ENCODE data around the gene GAS1.

Gene GAS1, protein sequence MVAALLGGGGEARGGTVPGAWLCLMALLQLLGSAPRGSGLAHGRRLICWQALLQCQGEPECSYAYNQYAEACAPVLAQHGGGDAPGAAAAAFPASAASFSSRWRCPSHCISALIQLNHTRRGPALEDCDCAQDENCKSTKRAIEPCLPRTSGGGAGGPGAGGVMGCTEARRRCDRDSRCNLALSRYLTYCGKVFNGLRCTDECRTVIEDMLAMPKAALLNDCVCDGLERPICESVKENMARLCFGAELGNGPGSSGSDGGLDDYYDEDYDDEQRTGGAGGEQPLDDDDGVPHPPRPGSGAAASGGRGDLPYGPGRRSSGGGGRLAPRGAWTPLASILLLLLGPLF

GRCh38 chr9:86947146-86948073 lies at the start of gene GAS1:
Gene GAS1, minus strand, starts transcription at chr9:86947506. Its CDS starts 727 bp downstream, at chr9:86946779.
- H3K4me3 ChIP-seq (ENCODE audit: low read depth, low read length), result peak within 1 kb of the TSS; percentile 66
- TF ChIP-seq, protein P1, sequence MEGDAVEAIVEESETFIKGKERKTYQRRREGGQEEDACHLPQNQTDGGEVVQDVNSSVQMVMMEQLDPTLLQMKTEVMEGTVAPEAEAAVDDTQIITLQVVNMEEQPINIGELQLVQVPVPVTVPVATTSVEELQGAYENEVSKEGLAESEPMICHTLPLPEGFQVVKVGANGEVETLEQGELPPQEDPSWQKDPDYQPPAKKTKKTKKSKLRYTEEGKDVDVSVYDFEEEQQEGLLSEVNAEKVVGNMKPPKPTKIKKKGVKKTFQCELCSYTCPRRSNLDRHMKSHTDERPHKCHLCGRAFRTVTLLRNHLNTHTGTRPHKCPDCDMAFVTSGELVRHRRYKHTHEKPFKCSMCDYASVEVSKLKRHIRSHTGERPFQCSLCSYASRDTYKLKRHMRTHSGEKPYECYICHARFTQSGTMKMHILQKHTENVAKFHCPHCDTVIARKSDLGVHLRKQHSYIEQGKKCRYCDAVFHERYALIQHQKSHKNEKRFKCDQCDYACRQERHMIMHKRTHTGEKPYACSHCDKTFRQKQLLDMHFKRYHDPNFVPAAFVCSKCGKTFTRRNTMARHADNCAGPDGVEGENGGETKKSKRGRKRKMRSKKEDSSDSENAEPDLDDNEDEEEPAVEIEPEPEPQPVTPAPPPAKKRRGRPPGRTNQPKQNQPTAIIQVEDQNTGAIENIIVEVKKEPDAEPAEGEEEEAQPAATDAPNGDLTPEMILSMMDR (IDR thresholded peaks at IDR 0.05; ENCODE audit: low read depth, low read length), result no peak

- TF ChIP-seq, protein P1 (IDR thresholded peaks at IDR 0.05; ENCODE audit: low read depth, low read length), result no peak
These were observed 46.9 kb upstream of the GAS1 start for GRCh38 chr9:86994231-86994630.

DNA sequence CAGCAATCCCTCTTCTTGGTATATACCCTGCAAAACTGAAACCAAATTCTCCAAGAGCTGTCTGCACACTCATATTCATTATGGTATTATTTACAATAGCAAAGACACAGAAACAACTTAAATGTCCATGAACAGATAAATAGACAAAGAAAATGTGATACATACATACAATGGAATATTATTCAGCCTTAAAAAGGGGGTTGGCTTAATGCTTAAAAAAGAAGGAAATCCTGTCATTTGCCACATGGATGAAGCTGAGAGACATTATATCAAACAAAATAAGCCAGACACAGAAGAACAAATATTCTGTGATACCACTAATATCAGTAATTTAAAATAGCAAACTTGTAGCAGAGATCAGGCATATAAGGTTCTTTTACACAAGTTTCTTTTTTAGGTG lies 46.5 kb upstream of the GAS1 start:
- TF ChIP-seq, protein P1 (IDR thresholded peaks at IDR 0.05; ENCODE audit: low read depth, low read length), result no peak
- H3K4me3 ChIP-seq (ENCODE audit: low read depth, low read length), result no peak overlapping the region

More at GRCh38 chr9:86994231-86994630, 46.9 kb upstream of the GAS1 start:
- H3K4me3 ChIP-seq (ENCODE audit: low read depth, low read length), result no peak overlapping the region

DNA sequence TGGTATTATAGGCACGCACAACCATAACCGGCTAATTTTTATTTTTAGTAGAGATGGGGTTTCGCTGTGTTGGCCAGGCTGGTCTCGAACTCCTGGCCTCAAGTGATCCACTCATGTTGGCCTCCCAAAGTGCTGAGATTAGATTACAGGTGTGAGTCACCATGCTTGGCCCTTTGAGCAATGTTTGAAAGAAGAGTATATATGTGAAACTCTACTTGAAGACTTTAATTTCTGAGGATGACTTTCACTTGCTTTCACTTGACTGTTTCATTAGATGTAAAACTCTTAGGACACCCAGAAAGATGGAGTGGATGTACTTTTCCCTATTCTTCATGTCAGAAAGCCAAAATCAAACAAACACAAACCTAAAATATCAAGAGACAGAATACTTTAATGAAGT lies 43.8 kb upstream of the GAS1 start:
- H3K4me3 ChIP-seq (ENCODE audit: low read depth, low read length), result no peak overlapping the region
- TF ChIP-seq, protein P1 (IDR thresholded peaks at IDR 0.05; ENCODE audit: low read depth, low read length), result no peak

- TF ChIP-seq, protein P1 (IDR thresholded peaks at IDR 0.05; ENCODE audit: low read depth, low read length), result no peak
- H3K4me3 ChIP-seq (ENCODE audit: low read depth, low read length), result no peak overlapping the region
These were observed 43.0 kb upstream of the GAS1 start for GRCh38 chr9:86990290-86990689.

- TF ChIP-seq, protein P1 (IDR thresholded peaks at IDR 0.05; ENCODE audit: low read depth, low read length), result no peak
- no peak overlapping the region for H3K4me3 ChIP-seq (ENCODE audit: low read depth, low read length)
These were observed 40.6 kb upstream of the GAS1 start for GRCh38 chr9:86987900-86988299.

Data from WI38 (cell line).